HG02981 (cell line): ENCODE results near the gene SF3B3.
"Not testable (repeated sequence)": the region's sequence is repeated elsewhere in the genome, so short reads cannot be mapped to it uniquely, and the experiment has no call there.

Experiments
- ATAC-seq: cut with Tn5 transposase; IDR thresholded peaks from one replicate; pipeline ENCODE4 v1.9.1; 2021; ENCODE audit warnings: mild to moderate bottlenecking, moderate library complexity; ENCODE audit not compliant: unreplicated experiment

The SF3B3 gene

GRCh38 chr16:70510216-70510615, 13.4 kb upstream of the SF3B3 start:
- ATAC-seq: no peak

DNA sequence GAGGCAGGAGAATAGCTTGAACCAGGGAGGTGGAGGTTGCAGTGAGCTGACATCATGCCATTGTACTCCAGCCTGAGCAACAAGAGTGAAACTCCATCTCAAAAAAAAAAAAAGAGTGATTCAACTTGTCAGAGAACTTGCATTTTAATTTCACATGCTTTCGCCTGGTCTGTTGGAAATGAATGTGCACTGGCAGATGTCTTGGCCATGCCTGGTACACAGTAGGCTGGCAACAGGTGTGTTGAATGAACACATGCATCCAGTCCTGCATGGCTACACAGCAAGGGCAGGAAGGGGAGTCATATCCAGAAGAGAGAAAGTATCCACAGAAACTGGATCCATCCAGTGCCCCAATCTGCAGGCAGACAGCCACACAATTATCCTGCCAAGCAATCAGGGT, 11.8 kb upstream of the SF3B3 start:
- no peak for ATAC-seq

DNA sequence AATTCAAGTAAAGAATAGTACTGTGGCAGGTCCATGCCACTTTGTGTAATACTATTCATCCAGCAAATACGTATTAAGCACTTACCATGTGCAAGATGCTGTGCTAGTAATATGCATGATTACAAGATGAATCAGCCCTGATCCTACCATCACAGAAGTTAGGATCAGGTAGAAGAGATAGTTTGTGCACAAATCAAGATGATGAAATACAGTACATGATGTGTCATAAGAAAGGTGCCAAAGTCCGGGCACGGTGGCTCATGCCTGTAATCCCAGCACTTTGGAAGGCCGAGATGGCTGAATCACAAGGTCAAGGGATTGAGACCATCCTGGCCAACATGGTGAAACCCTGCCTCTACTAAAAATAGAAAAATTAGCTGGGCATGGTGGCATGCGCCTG, 11.2 kb upstream of the SF3B3 start:
- no peak for ATAC-seq

GRCh38 chr16:70520612-70521297, 2.9 kb upstream of the SF3B3 start:
- no peak for ATAC-seq

DNA sequence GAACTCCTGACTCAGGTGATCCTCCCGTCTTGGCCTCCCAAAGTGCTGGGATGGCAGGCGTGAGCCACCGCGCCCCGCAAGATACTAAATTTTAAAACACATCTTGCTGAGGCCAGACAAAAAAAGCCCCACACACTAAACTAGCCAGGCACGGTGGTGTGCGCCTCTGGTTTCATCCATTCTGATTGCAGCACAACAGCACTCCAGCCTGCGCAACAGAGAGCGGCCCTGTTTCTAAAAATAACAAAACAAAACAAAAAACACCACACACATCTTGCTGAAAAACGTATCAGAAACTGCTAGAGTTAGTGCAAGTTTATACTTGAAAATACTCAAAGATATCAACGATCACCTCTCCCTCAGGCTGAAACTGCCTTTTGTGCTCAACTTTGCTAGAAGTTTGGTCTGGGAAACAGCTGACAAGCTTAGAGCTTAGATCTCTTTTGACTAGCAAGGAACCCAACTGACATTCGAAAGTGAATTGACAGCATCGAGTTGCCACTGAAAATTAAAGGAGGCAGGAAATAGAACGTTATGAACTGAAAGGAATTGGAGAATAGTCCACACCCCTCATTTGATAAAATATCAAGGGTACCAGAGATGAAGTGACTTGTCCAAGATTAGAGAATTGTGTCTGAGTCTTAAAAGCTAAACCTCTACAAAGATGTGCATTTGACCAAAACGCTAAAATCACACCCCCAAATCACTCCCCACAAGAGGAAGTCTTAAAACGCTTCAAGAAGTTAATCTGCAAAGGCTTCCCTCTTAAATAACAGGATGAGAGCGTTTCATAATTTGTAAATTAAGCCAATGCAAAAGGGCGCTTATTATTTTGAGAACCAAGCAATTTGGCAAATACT, 1.2 kb upstream of the SF3B3 start:
- no peak for ATAC-seq

DNA sequence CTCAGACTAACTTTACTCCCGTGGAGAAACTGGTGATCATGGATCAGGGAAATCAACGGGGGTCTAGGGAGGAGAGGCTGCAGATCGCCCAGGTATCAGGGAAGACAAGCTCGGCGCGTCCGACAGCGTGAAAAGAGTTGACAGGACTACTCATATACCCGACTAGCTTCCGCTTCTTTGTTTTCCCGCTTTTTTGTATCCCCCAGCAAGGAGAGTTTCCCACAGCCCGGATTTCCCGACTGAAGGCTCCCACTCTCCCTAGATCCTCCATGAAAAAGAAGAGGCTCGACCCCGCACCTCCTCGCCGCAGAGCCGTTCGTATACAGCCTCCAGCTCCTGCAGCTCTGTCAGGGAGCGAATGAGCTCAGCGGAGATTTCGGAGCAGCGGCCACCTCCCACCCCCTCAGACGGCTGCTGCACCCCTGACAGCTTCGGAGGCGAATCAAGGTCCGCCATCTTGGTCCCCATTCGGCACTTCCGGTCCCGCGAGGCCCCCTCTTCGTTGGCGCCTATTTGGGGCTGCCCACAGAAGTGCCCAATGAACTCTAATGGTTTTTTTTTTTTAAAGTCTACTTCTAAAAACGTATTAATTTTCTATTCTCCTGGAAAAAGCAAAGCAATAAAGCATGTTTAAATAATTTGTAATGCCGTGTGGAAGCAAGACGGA, 407 bp upstream of the SF3B3 start, which contains the start of gene COG4:
Gene COG4, minus strand, starts transcription at position 479 of the 667 bp plus-strand sequence. Its CDS starts 11 bp downstream, at position 468.
- peak; percentile 48 for ATAC-seq

DNA sequence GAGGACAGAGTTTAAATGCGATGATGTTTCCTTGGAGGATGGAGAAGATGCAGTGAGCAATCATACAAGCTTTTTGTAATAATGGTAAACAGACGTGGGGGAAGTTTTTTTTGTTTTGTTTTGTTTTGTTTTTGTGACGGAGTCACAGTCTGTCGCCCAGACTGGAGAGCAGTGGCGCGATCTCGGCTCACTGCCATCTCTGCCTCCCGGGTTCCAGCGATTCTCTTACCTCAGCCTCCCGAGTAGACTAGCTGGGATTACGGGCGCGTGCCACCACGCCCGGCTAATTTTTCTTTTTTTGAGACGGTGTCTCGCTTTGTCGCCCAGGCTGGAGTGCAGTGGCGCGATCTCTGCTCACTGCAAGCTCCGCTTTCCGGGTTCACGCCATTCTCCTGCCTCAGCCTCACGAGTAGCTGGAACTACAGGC, 796 bp downstream of the SF3B3 start:
- ATAC-seq: not testable (repeated sequence)

- ATAC-seq: no peak
Observed at GRCh38 chr16:70526403-70526802, 2.8 kb downstream of the SF3B3 start.

GRCh38 chr16:70527315-70527996, 3.8 kb downstream of the SF3B3 start:
- ATAC-seq: no peak

DNA sequence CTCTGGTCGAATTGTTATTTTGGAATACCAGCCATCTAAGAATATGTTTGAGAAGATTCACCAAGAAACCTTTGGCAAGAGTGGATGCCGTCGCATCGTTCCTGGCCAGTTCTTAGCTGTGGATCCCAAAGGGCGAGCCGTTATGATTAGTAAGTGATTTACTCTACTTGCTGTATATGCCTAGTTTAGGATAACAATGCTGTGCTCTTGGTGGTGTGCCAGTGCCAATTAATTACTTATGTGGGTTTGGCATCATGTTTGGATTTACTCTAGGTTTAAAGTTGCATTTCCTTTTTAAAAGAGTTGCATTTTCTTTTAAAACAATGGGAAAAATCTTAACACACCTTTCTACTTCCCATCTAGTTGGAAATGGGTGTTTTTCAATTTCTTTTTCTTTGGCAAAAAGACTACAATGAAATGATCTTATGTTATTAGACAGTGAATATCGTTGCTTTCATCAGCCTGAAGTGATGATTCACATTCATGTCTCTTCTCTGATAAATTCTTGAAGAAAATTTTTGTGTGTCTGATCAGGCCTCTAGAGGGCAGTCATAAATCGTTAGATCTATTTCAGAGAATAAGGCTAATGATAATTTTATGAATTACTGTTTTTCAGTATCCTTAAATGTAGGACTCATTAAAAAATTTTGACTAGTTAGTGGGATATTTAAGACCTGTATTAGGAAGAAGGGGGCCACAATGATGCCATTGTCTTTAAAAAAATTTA, 5.6 kb downstream of the SF3B3 start:
- ATAC-seq: no peak

DNA sequence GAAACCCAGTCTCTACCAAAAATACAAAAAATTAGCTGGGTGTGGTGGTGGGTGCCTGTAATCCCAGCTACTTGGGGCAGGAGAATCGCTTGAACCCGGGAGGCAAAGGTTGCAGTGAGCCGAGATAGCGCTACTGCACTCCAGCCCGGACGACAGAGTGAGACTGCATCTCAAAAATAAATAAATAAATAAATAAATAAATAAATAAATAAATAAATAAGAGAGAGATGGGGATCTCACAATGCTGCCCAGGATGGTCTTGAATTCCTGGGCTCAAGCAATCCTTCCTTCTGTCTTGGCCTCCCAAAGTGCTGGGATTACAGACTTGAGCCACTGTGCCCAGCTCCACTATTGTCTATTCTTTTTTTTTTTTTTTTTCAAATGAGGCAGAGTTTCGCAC, 6.3 kb downstream of the SF3B3 start:
- not testable (repeated sequence) for ATAC-seq

- no peak for ATAC-seq
Observed at GRCh38 chr16:70534971-70535370, 11.4 kb downstream of the SF3B3 start.

DNA sequence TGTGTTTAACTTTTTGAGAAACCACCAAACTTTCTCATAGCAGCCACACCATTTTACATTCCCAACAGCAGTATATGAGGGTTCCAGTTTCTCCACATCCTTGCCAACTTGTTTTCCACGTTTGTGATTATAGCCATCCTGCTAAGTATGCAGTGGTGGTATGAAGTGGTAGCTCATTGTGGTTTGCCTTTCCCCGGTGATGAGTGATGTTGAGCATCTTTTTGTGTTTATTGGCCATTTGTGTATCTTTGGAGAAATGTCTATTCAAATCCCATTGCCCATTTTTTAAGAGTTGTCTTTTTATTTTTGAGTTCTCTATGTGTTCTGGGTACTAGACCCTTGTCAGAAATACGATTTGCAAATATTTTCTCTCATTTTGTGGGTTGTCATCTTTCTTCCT, 17.4 kb downstream of the SF3B3 start:
- no peak for ATAC-seq

- ATAC-seq: no peak
Observed at GRCh38 chr16:70544548-70544947, 20.9 kb downstream of the SF3B3 start.

GRCh38 chr16:70548936-70549335, 25.3 kb downstream of the SF3B3 start:
- no peak for ATAC-seq

DNA sequence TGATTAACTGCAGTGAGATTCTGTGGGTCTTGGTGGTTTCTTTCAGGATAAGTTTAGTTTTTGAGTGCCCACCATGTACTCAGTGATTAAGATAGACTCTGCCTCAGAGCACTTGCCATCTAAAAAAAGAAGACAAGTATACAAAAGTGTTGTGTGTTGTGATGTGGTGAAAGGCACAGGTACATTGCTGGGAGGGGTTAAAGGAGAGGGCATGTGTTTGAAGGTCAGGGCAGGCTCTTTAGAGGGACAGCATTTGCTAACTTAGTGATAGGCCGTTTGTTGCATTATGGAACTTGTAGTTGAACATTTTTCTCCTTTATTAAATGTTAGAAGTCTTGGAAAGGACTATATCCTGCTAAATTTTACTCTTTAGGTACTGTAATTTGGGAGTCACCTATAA, 26.5 kb downstream of the SF3B3 start:
- no peak for ATAC-seq

DNA sequence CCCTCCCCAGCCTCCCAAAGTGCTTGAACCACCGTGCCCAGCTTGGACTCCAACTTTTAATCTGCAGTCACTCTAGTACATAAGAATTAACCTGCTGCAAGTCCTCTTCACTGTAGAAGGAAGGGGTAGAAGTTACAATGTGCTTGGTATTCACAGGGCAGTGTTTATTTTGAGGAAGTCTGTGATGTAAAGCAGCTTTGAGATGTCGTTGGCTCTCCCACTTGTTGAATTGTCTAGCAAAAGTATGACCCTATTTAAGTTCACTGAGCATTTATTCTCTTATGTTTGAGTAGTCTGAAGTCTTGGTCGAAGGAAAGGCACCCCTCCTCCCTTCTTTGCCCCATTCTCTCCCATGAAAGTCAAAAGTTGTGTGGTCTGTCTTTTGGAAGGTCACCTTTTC, 28.2 kb downstream of the SF3B3 start:
- no peak for ATAC-seq

- no peak for ATAC-seq
Observed at GRCh38 chr16:70552675-70553074, 29.1 kb downstream of the SF3B3 start.

GRCh38 chr16:70553645-70554044, 30.0 kb downstream of the SF3B3 start:
- ATAC-seq: no peak

DNA sequence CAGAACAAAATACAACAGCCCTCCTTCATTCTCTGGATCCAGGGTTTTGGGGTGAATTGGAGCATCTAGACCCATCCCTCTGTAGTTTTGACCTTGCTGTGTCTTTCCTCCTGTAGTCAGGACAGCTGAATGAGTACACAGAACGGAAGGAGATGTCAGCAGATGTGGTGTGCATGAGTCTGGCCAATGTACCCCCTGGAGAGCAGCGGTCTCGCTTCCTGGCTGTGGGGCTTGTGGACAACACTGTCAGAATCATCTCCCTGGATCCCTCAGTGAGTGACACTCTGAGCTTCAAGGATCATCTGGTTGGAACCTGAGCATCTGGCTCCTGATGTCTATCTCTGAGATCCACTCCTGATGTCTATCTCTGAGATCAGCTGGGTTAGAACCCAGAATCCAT, 32.4 kb downstream of the SF3B3 start:
- no peak for ATAC-seq
